ENCODE results near the gene CLBA1.
"Not testable (repeated sequence)": the region's sequence is repeated elsewhere in the genome, so short reads cannot be mapped to it uniquely, and the experiment has no call there.

The CLBA1 gene

GRCh38 chr14:105023791-105024480, 38.3 kb downstream of the CLBA1 start:
- DNase-seq (ENCODE audit: low read depth), result peak; percentile 66

GRCh38 chr14:105025429-105025828, 39.8 kb downstream of the CLBA1 start:
- DNase-seq (ENCODE audit: low read depth), result no peak

GRCh38 chr14:105026033-105026785, 40.6 kb downstream of the CLBA1 start:
- DNase-seq (ENCODE audit: low read depth), result peak; percentile 82

GRCh38 chr14:105026802-105027563, 41.4 kb downstream of the CLBA1 start:
- no peak for DNase-seq (ENCODE audit: low read depth)

- not testable (repeated sequence) for DNase-seq (ENCODE audit: low read depth)
These were observed 42.1 kb downstream of the CLBA1 start for GRCh38 chr14:105027718-105028117.

GRCh38 chr14:105028251-105028927, 42.8 kb downstream of the CLBA1 start:
- DNase-seq (ENCODE audit: low read depth), result no peak

GRCh38 chr14:105029402-105029801, 43.8 kb downstream of the CLBA1 start:
- no peak for DNase-seq (ENCODE audit: low read depth)

- DNase-seq (ENCODE audit: low read depth), result no peak
These were observed 44.6 kb downstream of the CLBA1 start for GRCh38 chr14:105030194-105030593.

GRCh38 chr14:105030836-105031396, 45.3 kb downstream of the CLBA1 start:
- DNase-seq (ENCODE audit: low read depth), result no peak

GRCh38 chr14:105032451-105032901, 46.9 kb downstream of the CLBA1 start:
- DNase-seq (ENCODE audit: low read depth), result not testable (repeated sequence)

- DNase-seq (ENCODE audit: low read depth), result not testable (repeated sequence)
These were observed 47.9 kb downstream of the CLBA1 start for GRCh38 chr14:105033412-105033900.

GRCh38 chr14:105034315-105035039, 48.9 kb downstream of the CLBA1 start:
- no peak for DNase-seq (ENCODE audit: low read depth)

GRCh38 chr14:105035616-105036015, 50.0 kb downstream of the CLBA1 start:
- DNase-seq (ENCODE audit: low read depth), result not testable (repeated sequence)

- no peak for DNase-seq (ENCODE audit: low read depth)
These were observed 54.0 kb downstream of the CLBA1 start for GRCh38 chr14:105039458-105040205.

GRCh38 chr14:105041841-105042765, 56.5 kb downstream of the CLBA1 start:
- no peak for DNase-seq (ENCODE audit: low read depth)

- no peak for DNase-seq (ENCODE audit: low read depth)
These were observed 57.2 kb downstream of the CLBA1 start for GRCh38 chr14:105042813-105043212.

- DNase-seq (ENCODE audit: low read depth), result no peak
These were observed 58.1 kb downstream of the CLBA1 start for GRCh38 chr14:105043641-105044040.

Measured in non-pigmented ciliary epithelial cell (primary cell).